Measurements from ENCODE around the gene RALY. TPM values are rescaled to one million over a fixed set of nuclear protein-coding genes. Genes with fewer than 3 reads are reported as not detected.

RALY gene
- total RNA-seq, 3 donors from 2014 or later, result 152 to 229 (median 215) TPM

DNA sequence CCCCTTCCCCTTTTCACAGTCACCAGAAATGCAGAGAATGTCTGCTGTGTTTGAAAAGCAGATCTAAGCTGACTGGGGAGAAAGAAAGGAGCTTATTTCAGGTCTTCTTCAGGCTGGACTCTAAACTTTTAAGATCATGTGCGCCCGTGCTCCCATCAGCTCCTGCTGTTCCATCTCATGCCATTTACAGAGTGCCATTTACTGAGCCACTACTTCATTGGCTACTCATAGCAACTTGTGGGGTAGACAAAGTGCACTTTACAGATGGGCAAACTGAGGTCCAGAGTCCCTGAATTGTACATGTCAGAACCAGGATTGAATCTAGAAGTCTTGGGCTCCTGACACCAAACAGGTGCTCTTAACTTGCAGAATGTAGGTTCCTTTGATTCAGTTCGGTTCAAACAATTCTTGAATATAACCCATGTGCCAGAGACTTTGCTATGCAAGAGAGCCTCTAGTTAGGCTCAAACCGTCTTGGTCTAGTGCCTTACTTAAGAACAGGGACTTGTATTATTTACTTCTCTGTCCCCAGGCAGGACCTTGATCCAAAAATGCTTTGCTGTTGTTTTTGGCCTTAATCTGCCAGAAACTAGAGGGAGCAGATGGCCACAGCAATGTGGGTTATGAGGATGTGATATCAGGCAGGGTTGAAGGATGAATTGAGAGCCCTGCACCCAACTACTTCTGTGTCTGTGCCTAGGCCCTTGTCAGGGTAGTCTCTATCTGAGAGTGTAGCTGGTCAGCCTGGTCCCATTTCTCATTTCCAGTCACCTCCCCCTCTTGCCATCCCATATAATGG, 56.4 kb downstream of the RALY start:
- ATAC-seq, result no peak
- no peak for DNase-seq
- intact Hi-C loops (cut with DNase I, micrococcal nuclease), result no loop called here
- Histone ChIP-seq H3K4me1 (ENCODE audit: low read depth) (peaks cover 6% of the 10 kb centered on the region), H3K4me3 (no peak overlapping the region), H3K36me3 (ENCODE audit: low read depth) (no peaks in the 10 kb centered on the region), H3K9me3 (no peaks in the 10 kb centered on the region)
- TF ChIP-seq, protein P1, sequence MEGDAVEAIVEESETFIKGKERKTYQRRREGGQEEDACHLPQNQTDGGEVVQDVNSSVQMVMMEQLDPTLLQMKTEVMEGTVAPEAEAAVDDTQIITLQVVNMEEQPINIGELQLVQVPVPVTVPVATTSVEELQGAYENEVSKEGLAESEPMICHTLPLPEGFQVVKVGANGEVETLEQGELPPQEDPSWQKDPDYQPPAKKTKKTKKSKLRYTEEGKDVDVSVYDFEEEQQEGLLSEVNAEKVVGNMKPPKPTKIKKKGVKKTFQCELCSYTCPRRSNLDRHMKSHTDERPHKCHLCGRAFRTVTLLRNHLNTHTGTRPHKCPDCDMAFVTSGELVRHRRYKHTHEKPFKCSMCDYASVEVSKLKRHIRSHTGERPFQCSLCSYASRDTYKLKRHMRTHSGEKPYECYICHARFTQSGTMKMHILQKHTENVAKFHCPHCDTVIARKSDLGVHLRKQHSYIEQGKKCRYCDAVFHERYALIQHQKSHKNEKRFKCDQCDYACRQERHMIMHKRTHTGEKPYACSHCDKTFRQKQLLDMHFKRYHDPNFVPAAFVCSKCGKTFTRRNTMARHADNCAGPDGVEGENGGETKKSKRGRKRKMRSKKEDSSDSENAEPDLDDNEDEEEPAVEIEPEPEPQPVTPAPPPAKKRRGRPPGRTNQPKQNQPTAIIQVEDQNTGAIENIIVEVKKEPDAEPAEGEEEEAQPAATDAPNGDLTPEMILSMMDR (IDR thresholded peaks at IDR 0.05), result no peak

DNA sequence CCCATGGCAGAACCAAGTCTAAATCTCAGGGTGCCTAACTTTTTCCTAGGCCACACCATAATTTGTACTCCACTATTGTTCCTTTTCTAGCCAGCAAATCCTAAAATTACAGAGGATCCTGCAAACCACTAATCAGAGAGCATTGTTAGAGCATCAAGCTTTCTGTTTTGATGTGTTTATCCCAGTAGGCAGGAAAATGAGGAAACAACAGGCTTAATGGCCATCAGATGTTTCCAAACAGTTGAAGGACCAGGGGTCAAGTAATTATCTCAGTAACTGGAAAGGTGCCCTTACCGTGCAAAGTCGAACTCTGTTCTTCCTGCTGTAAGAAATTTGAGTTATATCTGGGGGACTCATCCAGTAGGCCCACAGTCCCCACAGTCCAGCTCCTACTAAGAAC, 58.7 kb downstream of the RALY start:
- peak; percentile 29 for ATAC-seq
- Histone ChIP-seq H3K36me3 (ENCODE audit: low read depth) (no peaks in the 10 kb centered on the region), H3K9me3 (no peaks in the 10 kb centered on the region), H3K4me3 (no peak overlapping the region), H3K4me1 (ENCODE audit: low read depth) (no peaks in the 10 kb centered on the region)
- TF ChIP-seq, protein P1 (IDR thresholded peaks at IDR 0.05), result no peak
- intact Hi-C loops (cut with DNase I, micrococcal nuclease), result no loop called here
- DNase-seq, result no peak

DNA sequence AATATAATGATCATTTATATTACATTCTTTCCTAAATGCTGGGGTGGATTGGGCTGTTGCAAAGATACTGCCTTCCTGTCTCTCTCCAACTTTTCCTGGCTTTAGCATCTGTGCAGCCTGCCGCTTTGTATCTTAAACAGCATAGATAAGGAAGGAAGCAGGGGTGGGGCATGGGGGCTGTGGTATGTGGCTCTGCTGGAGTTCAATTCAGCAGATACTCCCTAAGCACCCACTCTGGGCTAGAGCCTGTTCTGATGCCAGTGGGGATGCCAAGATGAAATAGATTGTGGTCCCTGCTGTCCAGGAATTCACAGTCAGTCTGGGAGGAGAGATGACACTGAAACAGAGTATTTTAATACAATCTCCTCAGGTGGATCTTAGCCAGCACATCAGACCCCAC, 61.6 kb downstream of the RALY start:
- no peaks in the 10 kb centered on the region for H3K9me3 ChIP-seq
- intact Hi-C loops (cut with DNase I, micrococcal nuclease), result no loop called here

DNA sequence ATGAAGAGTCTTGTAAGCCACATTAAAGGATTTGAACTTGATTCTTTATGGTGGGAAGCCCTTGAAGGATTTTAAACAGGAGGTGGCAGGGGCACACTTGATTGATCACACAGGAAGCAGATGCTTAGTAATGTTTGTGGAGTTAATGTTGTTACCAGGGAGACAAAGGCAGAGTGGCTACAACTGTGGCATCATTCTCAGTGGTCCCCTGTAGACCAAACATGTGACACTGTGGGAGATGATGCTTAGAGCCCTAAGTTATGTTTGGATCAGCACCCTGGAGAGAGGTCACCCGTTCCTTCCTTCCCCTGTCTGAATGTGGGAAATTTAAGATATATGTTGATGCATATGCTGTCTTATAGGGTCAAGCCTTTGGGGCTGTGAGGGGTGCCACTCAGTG, 65.1 kb downstream of the RALY start:
- H3K4me3 ChIP-seq, result no peak overlapping the region
- intact Hi-C loops (cut with DNase I, micrococcal nuclease), result no loop called here
- DNase-seq (no peak), ATAC-seq (peak; percentile 39)
- no peaks in the 10 kb centered on the region for H3K4me1 ChIP-seq (ENCODE audit: low read depth)
- TF ChIP-seq, protein P1 (IDR thresholded peaks at IDR 0.05), result no peak
- no peaks in the 10 kb centered on the region for H3K9me3 ChIP-seq
- no peaks in the 10 kb centered on the region for H3K36me3 ChIP-seq (ENCODE audit: low read depth)

More for the DNA sequence above, 61.6 kb downstream of the RALY start:
- DNase-seq (no peak), ATAC-seq (no peak)
- H3K4me1 ChIP-seq (ENCODE audit: low read depth), result no peaks in the 10 kb centered on the region
- H3K36me3 ChIP-seq (ENCODE audit: low read depth), result no peaks in the 10 kb centered on the region
- TF ChIP-seq, protein P1 (IDR thresholded peaks at IDR 0.05), result no peak
- H3K4me3 ChIP-seq, result no peak overlapping the region

DNA sequence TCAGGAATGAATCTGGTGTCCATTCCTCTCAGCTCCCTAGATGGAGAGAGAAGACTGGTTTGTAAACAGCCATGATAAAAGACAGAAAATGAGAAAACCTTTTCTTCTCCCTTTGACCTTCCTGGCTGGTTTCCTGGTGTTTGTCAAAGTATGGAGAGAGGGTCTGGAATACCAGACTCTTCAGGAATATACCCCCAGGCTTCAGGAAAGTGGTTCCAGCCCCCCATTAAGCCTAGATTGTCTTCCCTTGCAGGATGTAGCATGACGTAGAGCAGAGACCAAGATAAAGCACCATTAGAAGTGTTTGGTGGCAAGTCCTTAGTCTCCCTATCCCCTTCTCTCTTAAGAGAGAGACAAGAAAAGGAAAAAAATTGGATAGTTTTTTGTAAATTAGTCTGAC, 67.3 kb downstream of the RALY start:
- H3K36me3 ChIP-seq (ENCODE audit: low read depth), result no peaks in the 10 kb centered on the region
- ATAC-seq, result no peak
- no peaks in the 10 kb centered on the region for H3K9me3 ChIP-seq
- no peaks in the 10 kb centered on the region for H3K4me1 ChIP-seq (ENCODE audit: low read depth)
- no peak overlapping the region for H3K4me3 ChIP-seq
- intact Hi-C loops (cut with DNase I, micrococcal nuclease), result loop anchor here in 1 of 2 donors (10.0 kb wide), 1 partner anchor 116 kb away; no protein-coding TSS in a partner anchor
- TF ChIP-seq, protein P1 (IDR thresholded peaks at IDR 0.05), result no peak
- no peak for DNase-seq
